ENCODE data around the gene PROZ. TPM values are rescaled to one million over a fixed set of nuclear protein-coding genes. Genes with fewer than 3 reads are reported as not detected.

The PROZ gene
- total RNA-seq, 2 experiments from 2014 or later, result not detected

DNA sequence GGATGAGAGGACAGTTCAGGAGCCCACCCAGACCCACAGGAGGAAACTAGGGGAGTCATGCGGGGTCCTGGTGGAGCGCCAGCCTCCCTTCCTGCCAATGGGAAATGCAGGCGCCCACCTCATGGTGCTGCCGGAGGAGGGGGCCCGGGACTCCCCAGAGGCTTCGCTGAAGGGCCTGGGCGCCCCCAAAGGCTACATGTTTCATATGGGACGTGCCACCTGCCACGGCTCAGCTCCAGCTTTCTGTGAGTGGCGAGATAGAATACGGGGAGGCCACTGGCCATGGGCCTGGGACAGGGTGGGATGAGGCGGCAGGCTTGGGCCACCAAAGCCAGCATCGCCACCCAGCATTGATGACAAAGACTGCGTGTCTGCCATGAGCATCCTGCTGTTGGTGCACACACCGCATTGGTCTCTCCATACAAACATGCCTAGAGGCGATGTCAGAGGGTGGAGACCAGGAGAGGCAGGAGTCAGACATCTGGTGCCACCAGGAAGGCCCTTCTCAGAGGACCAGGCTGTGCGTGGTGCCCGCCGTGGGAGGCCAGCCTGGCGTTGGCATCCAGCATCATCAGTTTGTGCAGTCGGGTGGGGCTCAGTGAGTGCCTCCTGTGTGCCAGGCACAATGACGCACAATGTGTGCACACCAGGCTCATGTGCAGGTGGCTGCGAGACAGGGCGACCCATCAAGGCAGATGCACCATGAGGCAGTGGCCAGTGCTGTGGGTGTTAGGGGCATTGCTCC is 37.1 kb upstream of the PROZ start:
- no peaks in the 10 kb centered on the region for H3K4me1 ChIP-seq (ENCODE audit: insufficient read depth, low read length)
- ChIA-PET POLR2A (no interaction called here), CTCF (no interaction called here)
- H3K27me3 ChIP-seq (ENCODE audit: control insufficient read depth in 1 of 2, insufficient read depth in 2 of 2, low read length in 2 of 2), result peaks cover 0 to 4% of the 10 kb centered on the region in 2 experiments
- intact Hi-C loops (cut with DNase I, micrococcal nuclease), result no loop called here
- no peaks in the 10 kb centered on the region for H3K36me3 ChIP-seq (ENCODE audit: insufficient read depth, low read length)
- Mint-ChIP-seq H3K4me3 (no peak overlapping the region), H3K27ac (no peak overlapping the region), H3K4me1 (ENCODE audit: low read depth) (no peaks in the 10 kb centered on the region), H3K9me3 (no peaks in the 10 kb centered on the region), H3K27me3 (peaks cover 5% of the 10 kb centered on the region), H3K36me3 (ENCODE audit: low read depth) (no peaks in the 10 kb centered on the region)
- no peak overlapping the region for H3K27ac ChIP-seq (ENCODE audit: low read depth in 1 of 2, low read length in 2 of 2)
- TF ChIP-seq, protein P1, sequence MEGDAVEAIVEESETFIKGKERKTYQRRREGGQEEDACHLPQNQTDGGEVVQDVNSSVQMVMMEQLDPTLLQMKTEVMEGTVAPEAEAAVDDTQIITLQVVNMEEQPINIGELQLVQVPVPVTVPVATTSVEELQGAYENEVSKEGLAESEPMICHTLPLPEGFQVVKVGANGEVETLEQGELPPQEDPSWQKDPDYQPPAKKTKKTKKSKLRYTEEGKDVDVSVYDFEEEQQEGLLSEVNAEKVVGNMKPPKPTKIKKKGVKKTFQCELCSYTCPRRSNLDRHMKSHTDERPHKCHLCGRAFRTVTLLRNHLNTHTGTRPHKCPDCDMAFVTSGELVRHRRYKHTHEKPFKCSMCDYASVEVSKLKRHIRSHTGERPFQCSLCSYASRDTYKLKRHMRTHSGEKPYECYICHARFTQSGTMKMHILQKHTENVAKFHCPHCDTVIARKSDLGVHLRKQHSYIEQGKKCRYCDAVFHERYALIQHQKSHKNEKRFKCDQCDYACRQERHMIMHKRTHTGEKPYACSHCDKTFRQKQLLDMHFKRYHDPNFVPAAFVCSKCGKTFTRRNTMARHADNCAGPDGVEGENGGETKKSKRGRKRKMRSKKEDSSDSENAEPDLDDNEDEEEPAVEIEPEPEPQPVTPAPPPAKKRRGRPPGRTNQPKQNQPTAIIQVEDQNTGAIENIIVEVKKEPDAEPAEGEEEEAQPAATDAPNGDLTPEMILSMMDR (IDR thresholded peaks at IDR 0.05), result no peak
- DNase-seq, result no peak
- no peaks in the 10 kb centered on the region for H3K9me3 ChIP-seq (ENCODE audit: control insufficient read depth in 1 of 2, insufficient read depth in 1 of 2, low read length in 2 of 2)
- H3K4me3 ChIP-seq (ENCODE audit: low read length), result no peak overlapping the region
- no peak for ATAC-seq (ENCODE audit: poor library complexity)

DNA sequence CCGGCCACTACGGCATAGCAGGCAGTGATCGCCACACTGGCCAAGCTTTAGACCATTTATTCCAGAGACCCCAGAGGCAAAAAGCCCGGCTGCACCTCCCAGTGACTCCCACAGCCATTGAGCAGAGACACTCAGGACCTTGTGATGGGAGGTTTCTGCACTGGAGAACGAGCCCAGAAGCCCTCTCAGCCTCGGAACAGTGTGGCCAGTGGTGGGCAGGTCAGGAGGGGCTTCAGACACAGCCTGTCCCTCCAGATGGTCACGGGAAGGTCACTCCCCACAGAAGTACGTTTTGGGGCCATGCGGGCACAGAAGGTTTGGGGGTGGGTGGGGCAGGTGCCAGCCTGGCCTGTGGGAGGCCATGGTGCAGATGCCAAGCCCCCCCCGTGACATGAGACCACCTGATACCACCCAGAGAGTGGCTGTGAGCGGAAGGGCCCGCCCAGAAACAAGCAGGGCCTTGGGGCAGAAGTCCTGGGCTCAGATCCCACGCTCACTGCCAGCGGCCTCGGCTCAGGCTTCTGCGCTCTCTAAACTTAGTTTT is 36.4 kb upstream of the PROZ start:
- H3K27ac ChIP-seq (ENCODE audit: low read depth in 1 of 2, low read length in 2 of 2), result no peak overlapping the region
- Mint-ChIP-seq H3K9me3 (no peaks in the 10 kb centered on the region), H3K27me3 (peaks cover 8% of the 10 kb centered on the region), H3K4me3 (no peak overlapping the region), H3K27ac (no peak overlapping the region), H3K4me1 (ENCODE audit: low read depth) (no peaks in the 10 kb centered on the region), H3K36me3 (ENCODE audit: low read depth) (no peaks in the 10 kb centered on the region)
- DNase-seq (no peak), ATAC-seq (ENCODE audit: poor library complexity) (no peak)
- peaks cover 0 to 4% of the 10 kb centered on the region in 2 experiments for H3K27me3 ChIP-seq (ENCODE audit: control insufficient read depth in 1 of 2, insufficient read depth in 2 of 2, low read length in 2 of 2)
- H3K9me3 ChIP-seq (ENCODE audit: control insufficient read depth in 1 of 2, insufficient read depth in 1 of 2, low read length in 2 of 2), result no peaks in the 10 kb centered on the region
- intact Hi-C loops (cut with DNase I, micrococcal nuclease), result no loop called here
- no peak overlapping the region for H3K4me3 ChIP-seq (ENCODE audit: low read length)
- TF ChIP-seq, protein P1 (IDR thresholded peaks at IDR 0.05), result no peak
- H3K36me3 ChIP-seq (ENCODE audit: insufficient read depth, low read length), result no peaks in the 10 kb centered on the region
- ChIA-PET POLR2A (no interaction called here), CTCF (no interaction called here)
- H3K4me1 ChIP-seq (ENCODE audit: insufficient read depth, low read length), result no peaks in the 10 kb centered on the region

DNA sequence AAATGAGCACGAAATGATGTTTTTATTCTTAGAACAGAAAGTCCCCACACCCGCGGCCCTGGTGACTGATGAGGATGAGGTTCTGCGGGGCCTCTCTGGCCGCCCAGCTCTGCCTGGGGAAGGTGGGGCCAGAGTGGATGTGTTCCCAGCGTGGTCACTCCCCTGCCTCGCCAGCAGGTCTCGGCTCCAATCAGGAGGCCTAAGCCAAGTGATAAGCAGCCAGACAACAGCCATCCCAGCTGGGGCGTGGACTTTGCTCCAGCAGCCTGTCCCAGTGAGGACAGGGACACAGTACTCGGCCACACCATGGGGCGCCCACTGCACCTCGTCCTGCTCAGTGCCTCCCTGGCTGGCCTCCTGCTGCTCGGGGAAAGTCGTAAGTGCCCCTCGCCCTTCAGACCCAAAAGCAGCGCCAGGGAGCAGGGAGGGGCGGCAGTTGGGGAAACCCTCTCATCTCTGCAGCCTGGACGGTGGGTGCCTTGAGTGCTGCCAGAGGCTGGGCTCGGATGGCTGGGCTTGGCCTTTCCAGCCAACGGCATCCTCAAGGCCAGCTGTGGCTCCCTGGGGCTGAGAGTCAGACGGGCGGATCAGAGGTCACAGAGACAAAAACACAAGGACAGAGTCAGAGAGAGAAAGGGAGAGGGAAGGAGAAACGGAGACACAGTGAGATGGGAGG is 35.8 kb upstream of the PROZ start, which contains the start of gene F10:
Gene F10, plus strand, starts transcription at position 250 of the 676 bp plus-strand sequence. Its CDS starts 57 bp downstream, at position 307.
- Mint-ChIP-seq H3K9me3 (no peaks in the 10 kb centered on the region), H3K36me3 (ENCODE audit: low read depth) (no peaks in the 10 kb centered on the region), H3K4me1 (ENCODE audit: low read depth) (no peaks in the 10 kb centered on the region), H3K4me3 (no peak within 1 kb of the TSS), H3K27me3 (peaks cover 15% of the 10 kb centered on the region), H3K27ac (no peak within 1 kb of the TSS)
- DNase-seq (no peak), ATAC-seq (ENCODE audit: poor library complexity) (no peak)
- no peaks in the 10 kb centered on the region for H3K4me1 ChIP-seq (ENCODE audit: insufficient read depth, low read length)
- H3K4me3 ChIP-seq (ENCODE audit: low read length), result no peak within 1 kb of the TSS
- TF ChIP-seq, protein P1 (IDR thresholded peaks at IDR 0.05), result no peak
- POLR2A ChIA-PET, result no interaction called here
- H3K36me3 ChIP-seq (ENCODE audit: insufficient read depth, low read length), result no peaks in the 10 kb centered on the region
- CTCF ChIA-PET, result no interaction called here
- peaks cover 0 to 4% of the 10 kb centered on the region in 2 experiments for H3K27me3 ChIP-seq (ENCODE audit: control insufficient read depth in 1 of 2, insufficient read depth in 2 of 2, low read length in 2 of 2)
- intact Hi-C loops (cut with DNase I, micrococcal nuclease), result no loop called here
- no peaks in the 10 kb centered on the region for H3K9me3 ChIP-seq (ENCODE audit: control insufficient read depth in 1 of 2, insufficient read depth in 1 of 2, low read length in 2 of 2)
- H3K27ac ChIP-seq (ENCODE audit: low read depth in 1 of 2, low read length in 2 of 2), result no peak within 1 kb of the TSS
